Inferior parietal cortex (tissue), 1 donor: ENCODE measurements around the gene PRKG2.
A peak's percentile ranks its signal among the peaks of the same experiment; 100 is the strongest.

Experiments
- DNase-seq: peaks from one replicate; pipeline ENCODE4 v3.0.0-alpha.2; 2016; ENCODE audit errors: extremely low spot score

The PRKG2 gene

DNA sequence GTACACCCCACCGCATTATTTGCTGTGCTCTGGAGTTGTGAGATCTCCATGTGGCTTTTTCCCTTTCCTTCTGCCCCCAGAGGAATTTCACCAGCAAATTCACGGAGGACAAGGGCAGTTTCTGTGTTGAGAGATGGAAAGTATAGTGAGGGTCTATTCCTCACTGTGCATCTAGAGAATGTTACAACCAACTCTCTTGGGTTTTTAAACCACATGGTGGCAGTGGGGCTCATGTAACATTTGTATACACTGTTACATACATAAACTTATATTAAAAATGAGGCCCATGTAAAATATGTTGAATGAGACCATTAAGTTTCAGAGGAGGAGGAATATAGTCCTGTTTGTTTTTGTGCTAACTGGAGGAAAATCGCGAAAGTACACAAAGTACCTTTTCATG, 909 bp upstream of the PRKG2 start:
- DNase-seq = no peak

DNA sequence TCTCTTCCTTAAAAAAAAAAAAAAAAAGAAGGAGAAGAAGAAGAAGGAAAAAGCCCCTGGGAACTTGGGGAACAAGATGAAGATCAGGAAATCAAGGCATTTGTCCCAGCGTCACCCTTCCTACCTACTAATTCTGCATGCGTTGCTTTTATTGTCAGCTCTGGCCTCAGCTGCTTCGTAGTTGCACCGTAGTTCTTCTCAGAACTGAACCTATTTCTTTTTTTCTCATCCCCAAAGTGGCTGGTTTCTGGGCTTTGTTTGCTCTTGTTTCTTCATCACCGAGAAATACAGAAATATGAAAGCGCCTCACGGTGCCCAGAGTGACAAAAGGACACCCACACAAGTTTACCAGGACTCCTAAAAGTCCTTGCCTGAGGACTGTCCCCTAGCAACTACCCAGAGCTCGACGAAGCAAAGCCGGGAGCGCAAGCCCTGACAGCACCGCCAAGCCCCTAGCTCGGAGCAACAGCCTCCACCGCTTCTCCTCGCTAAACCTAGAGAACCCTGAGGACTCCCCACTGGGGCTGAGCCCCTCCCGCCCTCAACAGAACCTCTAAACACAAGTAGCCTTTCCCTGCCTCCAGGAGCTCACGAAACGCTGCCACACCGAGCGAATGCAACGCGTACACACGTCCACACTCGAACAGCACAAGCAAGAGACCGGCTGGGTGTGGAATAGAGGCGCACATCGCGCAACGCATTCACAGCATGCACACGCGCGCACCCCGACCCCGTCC, 710 bp downstream of the PRKG2 start:
- DNase-seq = no peak

DNA sequence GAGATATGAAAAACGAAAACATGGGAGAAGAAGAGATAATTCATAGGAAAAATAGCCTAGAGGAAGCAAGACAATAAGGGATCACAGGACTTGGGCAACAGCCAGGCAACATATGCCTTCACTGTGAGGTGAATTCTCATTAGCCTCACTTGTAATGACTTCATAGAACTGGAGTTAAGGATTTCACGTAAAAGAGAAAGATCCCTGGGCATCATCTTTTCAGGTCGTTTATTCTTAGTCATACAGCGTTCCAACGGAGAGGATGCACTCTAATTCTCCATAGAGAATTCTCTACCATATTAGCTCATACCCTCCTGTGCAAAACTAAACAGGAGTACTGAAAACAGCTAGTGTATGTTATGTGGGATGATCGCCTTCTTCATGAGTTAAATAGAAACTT, 1.4 kb downstream of the PRKG2 start:
- no peak for DNase-seq

- no peak for DNase-seq
These were observed 3.1 kb downstream of the PRKG2 start for GRCh38 chr4:81211956-81212355.

DNA sequence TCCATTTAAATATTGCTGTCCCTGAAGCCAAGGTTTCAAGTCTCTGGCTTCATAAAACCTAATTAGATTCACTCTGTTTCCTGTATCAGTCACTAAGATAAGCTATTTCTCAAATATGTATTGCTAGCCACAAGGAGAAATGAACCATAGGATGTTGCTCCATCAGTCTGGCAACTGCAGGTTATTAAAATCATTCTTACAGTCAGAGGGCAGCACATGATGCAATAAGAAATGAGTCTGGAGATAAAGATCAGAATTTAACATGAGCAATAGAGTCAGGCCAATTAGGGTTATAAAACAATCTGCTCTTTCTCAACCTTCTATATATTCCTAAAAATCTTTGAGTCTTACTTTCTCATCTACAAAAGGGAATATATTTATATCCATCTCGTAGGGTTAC, 7.2 kb downstream of the PRKG2 start:
- DNase-seq = no peak

GRCh38 chr4:81205302-81205701, 9.7 kb downstream of the PRKG2 start:
- no peak for DNase-seq

DNA sequence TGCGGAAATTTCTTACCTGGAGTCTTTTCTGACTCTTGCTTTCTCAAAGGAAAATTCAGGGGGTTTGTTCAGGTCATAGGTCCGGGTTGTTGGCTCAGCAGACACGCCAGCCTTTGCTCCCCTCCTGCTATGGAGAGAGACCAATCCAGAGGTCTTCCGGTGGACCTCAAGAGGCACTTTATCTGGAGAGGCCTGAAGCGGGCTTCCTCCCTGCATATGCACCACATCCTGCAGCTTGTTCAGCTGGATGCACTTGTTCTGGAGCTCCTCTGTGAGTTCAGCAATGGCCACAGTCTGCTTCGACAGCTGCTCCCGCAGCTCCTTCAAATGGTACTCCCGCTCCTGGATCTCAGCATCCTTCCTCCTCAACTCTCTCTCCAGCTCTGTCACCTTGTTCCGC, 10.5 kb downstream of the PRKG2 start:
- no peak for DNase-seq

DNA sequence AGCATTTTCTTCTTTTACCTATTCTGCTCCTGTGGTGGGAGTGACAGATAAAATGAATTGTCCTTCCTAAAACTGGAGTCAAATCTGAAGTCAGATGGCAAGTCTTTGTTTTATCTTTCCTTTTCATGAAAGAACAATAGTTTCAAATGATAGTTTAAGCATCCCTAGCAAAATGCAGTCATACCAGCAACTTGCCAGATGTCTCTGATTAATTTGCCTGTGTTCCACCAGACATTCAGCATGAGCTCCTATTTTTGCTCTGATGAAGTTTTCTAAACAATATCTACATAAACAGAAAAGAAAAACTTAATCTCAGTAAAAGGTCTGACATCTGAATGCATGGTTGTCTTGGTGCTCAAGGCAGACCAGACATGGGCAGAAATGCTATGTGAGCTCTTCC, 15.2 kb downstream of the PRKG2 start:
- DNase-seq = no peak

DNA sequence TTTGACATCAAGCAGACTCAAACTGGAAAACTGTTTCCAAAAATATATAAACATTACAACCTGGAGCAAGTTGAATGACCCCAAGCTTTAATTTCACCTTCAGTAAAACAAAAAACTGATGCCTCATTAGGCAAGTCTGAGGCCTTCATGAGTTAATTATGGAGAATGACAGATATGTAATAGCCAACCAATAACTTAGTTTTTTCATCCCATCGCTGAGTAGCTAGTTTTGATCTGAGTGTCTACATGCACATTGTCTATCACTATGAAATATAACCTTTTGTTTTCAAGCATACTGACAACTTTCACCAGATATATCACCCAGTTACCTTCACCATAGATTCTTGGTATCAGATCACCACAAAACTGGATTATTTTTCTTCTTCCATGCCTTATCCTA, 16.4 kb downstream of the PRKG2 start:
- DNase-seq = no peak

DNA sequence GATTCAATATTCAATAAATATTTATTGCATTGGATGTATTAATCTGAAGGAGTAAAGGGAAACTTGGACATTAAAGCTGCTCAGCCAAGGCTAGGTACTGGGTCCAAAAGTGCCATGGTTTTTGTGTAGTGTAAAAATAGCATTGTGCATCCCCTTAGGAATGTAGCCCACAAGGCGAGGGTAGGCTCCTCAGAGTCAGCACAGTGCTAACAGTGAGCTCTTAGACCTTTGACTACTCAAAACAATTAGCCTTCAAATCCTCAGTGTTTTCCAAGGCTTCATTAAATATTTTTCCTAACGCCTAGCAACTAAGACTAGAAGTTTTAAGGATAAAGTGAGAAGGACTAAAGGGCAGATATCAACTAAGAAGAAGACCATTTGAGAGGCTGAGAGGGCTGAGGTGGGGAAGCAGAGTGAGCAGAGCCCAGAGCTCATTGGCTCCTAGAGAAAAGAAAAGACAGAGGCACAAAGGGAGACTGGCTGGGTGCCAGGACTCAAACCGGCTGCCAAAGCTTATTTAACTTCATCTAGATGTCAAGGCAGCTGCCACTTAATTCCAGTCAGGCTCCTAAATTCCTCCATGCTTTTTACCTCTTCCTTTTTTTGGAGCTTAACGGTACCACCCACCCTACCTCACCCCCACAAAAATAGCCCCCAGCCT, 17.0 kb downstream of the PRKG2 start:
- no peak for DNase-seq

DNA sequence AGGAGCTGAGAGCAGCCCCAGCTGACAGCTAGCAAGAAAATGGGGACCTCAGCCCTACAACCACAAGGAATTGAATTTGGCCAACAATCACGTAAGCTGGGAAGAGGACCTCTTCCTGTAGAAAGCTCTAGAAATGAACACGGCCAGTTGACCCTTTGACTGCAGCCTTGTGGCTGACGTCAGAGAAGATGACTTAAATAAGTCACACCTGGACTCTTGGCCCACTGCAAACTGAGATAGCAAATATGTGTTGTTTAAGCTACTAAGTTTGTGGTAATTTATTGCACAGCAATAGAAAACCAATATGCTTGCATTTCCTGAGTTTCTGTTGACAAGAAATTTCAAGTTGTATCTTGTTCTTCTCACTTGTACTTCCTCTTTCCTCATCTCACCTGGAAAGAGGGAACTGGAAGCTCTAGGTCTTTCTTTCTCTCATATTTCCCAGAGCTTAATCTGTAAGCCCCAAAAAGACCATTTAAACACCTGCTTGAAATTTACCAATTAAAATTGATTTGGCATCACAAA, 18.8 kb downstream of the PRKG2 start:
- DNase-seq = no peak

- no peak for DNase-seq
These were observed 19.5 kb downstream of the PRKG2 start for GRCh38 chr4:81195475-81195874.

- no peak for DNase-seq
These were observed 20.7 kb downstream of the PRKG2 start for GRCh38 chr4:81194286-81194685.

GRCh38 chr4:81180916-81181315, 34.1 kb downstream of the PRKG2 start:
- no peak for DNase-seq

GRCh38 chr4:81179326-81179725, 35.7 kb downstream of the PRKG2 start:
- no peak for DNase-seq

GRCh38 chr4:81173213-81173612, 41.8 kb downstream of the PRKG2 start:
- DNase-seq = no peak

DNA sequence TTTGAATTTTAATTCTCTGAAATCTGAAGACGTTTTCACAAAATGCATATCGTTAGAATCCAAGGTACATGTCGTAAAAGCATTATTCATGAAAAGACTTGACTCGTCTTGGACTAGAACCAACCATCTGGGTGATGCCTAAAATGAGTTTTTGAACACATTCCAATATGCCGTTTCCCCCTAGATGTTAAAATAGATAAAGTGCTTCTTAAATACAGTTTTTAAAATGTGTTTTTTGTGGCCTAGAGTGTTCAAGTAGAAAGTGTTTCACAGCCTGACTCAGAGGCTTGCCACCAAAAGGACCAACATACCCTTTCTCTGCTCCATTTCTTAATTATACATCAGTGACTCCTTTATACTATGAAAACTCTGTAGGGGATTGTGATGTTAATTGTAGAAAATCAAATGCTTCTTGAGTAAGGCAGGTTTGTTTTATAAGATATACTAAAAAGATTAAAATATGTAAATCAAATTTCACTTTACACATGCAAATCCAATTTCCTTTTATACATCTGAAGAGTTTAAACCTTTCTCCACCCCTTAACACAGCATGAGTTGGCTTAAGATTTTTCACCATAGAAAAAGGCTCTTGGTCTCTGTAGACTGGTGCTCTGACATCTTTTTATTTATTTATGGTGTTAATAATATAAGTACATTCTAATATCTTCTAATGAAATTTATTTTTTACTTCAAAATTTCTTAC, 48.4 kb downstream of the PRKG2 start:
- DNase-seq = peak; percentile 27

GRCh38 chr4:81165861-81166430, 49.1 kb downstream of the PRKG2 start:
- no peak for DNase-seq

DNA sequence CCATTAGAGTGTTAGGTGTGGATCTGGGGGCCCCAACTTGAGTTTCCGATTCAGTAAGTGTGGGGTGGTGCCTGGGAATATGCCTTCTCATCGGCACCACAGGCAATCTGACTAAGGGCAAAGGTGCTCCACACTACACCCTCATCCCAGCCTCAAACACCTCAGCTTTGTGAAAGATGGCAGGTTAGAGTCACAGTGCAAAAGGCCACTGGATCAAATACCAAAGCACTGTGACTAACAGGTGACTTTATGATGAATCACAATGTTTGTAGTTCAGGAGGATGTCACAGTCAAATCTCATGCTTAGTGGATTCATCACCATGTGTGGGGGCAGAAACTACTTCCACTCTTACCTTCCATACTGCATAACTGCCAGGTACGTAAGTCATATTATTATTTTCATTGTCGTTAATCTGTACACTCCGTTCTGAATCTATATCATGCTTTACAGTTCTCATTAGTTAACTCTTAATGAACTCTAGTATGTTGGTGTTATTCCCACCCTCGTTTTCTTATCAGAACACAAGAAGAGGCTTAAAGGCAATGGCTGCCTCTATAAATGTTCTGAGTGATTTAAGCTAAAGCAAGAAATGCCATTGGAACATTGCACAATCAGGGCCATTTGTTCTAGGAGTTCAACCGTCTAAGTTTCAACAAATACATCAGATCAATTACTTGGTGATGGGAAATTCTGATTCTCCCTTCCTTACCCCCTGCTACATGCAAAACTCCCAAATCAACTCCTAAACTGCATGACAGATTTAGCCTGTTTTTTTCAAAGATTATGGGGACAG, 50.2 kb downstream of the PRKG2 start:
- DNase-seq = no peak

DNA sequence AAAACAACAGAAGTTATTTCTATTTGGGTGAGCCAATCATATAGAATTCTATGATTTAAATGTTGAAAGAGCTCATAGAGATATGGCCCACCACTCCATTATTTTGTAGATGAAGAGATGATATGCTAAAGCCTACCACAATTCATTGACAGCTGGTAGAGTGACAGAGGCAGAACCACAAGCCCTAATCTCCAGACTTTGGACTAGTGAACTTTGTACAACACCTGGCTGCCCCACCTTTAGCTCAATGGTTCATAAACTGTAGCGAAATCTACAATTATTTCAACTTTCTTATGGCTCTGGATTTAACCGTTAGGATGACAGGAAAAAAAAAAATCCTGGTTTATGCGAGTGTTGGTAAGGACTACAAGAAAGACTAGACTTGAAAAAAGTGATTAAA, 50.9 kb downstream of the PRKG2 start:
- DNase-seq = no peak

DNA sequence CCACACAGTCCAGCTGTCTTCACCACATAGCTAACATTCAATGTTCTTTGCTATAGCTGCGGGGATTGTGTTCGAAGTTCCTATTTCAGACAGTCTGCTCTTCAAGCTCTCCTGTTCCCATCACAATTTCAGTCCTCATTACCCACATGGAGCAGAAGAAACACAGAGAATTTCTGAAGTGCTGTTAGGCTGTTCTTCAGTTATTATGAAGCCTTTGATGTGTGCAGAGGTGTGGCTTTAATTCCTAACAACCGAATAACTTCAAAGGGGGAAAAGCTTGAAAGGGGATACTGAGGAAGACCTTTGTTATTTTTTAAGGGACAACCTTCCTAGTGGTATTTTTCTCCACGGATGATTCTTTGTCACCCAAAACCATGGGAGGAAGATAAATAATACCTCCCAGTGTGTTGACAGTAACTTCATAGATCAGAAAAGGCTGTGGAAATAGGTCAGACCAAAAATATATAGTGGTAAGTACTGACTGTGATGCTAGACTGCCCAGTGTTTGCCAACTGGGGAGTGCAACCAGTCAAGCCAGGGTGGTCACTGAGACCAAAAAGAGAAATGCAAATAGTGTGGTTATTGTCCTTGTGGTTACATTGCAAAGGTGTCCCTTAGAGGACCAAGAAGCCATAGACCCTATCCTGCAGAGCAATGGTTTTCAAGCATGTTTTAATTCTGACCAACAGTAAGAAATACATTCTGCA, 52.1 kb downstream of the PRKG2 start:
- no peak for DNase-seq
